Loucy (cell line): ENCODE data around the gene AWAT1.
"Not testable (repeated sequence)": the region's sequence is repeated elsewhere in the genome, so short reads cannot be mapped to it uniquely, and the experiment has no call there.

Source experiments
- H2AFZ ChIP-seq: fragments of 200-600 bp; sonication (generic); 2 replicates; pipeline ENCODE4 v1.6.0; 2016; ENCODE audit warnings: antibody characterized with exemption, mild to moderate bottlenecking, low read length, moderate library complexity
- H3F3A ChIP-seq: fragments of 200-600 bp; 2 replicates; pipeline ENCODE4 v1.6.0; 2016; ENCODE audit warnings: antibody characterized with exemption, low read depth, mild to moderate bottlenecking
- H3K27me3 ChIP-seq: fragments of 200-600 bp; sonication (generic); 2 replicates; pipeline ENCODE4 v1.6.1; 2014; ENCODE audit warnings: low read length, mild to moderate bottlenecking; ENCODE audit not compliant: insufficient read depth, poor library complexity, severe bottlenecking
- H3K36me3 ChIP-seq: fragments of 200-600 bp; sonication (generic); 2 replicates; pipeline ENCODE4 v1.6.1; 2016; ENCODE audit warnings: low read length; ENCODE audit not compliant: insufficient read depth
- H3K4me1 ChIP-seq: fragments of 200-600 bp; sonication (generic); 2 replicates; pipeline ENCODE4 v1.5.1; 2014; ENCODE audit warnings: low read length, mild to moderate bottlenecking; ENCODE audit not compliant: insufficient read depth, poor library complexity, severe bottlenecking
- H3K4me2 ChIP-seq: fragments of 200-600 bp; sonication (generic); 2 replicates; pipeline ENCODE4 v1.6.0; 2014; ENCODE audit warnings: antibody characterized with exemption, low read length, low read depth, mild to moderate bottlenecking; ENCODE audit not compliant: poor library complexity, severe bottlenecking
- H3K4me3 ChIP-seq: fragments of 200-600 bp; sonication (generic); 2 replicates; pipeline ENCODE4 v1.5.1; 2014; ENCODE audit warnings: low read length, mild to moderate bottlenecking, mixed read lengths; ENCODE audit not compliant: poor library complexity, severe bottlenecking
- H3K79me2 ChIP-seq: fragments of 200-600 bp; sonication (generic); 2 replicates; pipeline ENCODE4 v1.6.1; 2014; ENCODE audit warnings: low read length; ENCODE audit not compliant: insufficient read depth
- H3K9ac ChIP-seq: fragments of 200-600 bp; sonication (generic); 2 replicates; pipeline ENCODE4 v1.6.0; 2014; ENCODE audit warnings: mild to moderate bottlenecking, low read depth, low read length, moderate library complexity; ENCODE audit not compliant: poor library complexity, severe bottlenecking
- H3K9me2 ChIP-seq: fragments of 200-600 bp; sonication (generic); replicated peaks from 2 replicates; pipeline ENCODE4 v1.6.1; 2016; ENCODE audit warnings: low read depth, low read length, mixed read lengths
- H3K9me3 ChIP-seq: fragments of 200-600 bp; sonication (generic); 2 replicates; pipeline ENCODE4 v1.6.1; 2014; ENCODE audit warnings: mild to moderate bottlenecking, antibody characterized with exemption, low read length, low read depth; ENCODE audit not compliant: insufficient read depth
- H4K20me1 ChIP-seq: fragments of 200-600 bp; sonication (generic); 2 replicates; pipeline ENCODE4 v1.6.0; 2014; ENCODE audit warnings: antibody characterized with exemption, low read length, mild to moderate bottlenecking; ENCODE audit not compliant: insufficient read depth, poor library complexity, severe bottlenecking
- EZH2phosphoT487 ChIP-seq: fragments of 200-600 bp; IDR thresholded peaks from 2 replicates; pipeline ENCODE4 v1.6.1; 2018; ENCODE audit warnings: antibody characterized with exemption, mild to moderate bottlenecking, moderate library complexity, borderline replicate concordance
- TF ChIP-seq, protein P1 (sequence below): fragments of 200-600 bp; sonication (generic); conservative IDR thresholded peaks from 2 replicates; pipeline ENCODE4 v1.5.1; 2014; ENCODE audit warnings: mild to moderate bottlenecking, antibody characterized with exemption, low read length

AWAT1 gene

DNA sequence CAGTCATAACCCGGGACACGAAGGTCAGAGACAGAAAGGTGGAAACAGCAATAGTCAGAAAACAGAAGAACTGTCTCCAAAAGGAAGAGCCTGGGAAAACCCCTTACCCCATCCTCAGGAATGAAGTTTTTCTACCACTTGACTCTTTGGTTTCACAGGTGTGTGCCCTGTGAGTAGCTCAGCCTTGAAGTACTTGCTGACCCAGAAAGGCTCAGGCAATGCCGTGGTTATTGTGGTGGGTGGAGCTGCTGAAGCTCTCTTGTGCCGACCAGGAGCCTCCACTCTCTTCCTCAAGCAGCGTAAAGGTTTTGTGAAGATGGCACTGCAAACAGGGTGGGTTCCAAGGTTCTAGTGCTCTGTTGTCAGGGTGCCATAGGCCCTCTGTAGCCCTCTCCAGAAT is 32.7 kb upstream of the AWAT1 start:
- Histone ChIP-seq H2AFZ (no peak overlapping the region), H3K27me3 (no peaks in the 10 kb centered on the region), H3K79me2 (no peaks in the 10 kb centered on the region), H3K4me2 (no peak overlapping the region), H3F3A (no peaks in the 10 kb centered on the region), H3K9me3 (no peaks in the 10 kb centered on the region), H4K20me1 (no peaks in the 10 kb centered on the region), H3K9ac (no peak overlapping the region), H3K9me2 (no peaks in the 10 kb centered on the region), H3K4me3 (no peak overlapping the region), H3K36me3 (no peaks in the 10 kb centered on the region), H3K4me1 (no peaks in the 10 kb centered on the region)
- no peak for TF ChIP-seq EZH2phosphoT487
- TF ChIP-seq, protein P1, sequence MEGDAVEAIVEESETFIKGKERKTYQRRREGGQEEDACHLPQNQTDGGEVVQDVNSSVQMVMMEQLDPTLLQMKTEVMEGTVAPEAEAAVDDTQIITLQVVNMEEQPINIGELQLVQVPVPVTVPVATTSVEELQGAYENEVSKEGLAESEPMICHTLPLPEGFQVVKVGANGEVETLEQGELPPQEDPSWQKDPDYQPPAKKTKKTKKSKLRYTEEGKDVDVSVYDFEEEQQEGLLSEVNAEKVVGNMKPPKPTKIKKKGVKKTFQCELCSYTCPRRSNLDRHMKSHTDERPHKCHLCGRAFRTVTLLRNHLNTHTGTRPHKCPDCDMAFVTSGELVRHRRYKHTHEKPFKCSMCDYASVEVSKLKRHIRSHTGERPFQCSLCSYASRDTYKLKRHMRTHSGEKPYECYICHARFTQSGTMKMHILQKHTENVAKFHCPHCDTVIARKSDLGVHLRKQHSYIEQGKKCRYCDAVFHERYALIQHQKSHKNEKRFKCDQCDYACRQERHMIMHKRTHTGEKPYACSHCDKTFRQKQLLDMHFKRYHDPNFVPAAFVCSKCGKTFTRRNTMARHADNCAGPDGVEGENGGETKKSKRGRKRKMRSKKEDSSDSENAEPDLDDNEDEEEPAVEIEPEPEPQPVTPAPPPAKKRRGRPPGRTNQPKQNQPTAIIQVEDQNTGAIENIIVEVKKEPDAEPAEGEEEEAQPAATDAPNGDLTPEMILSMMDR, result no peak

GRCh38 chrX:70208479-70208878 is 26.0 kb upstream of the AWAT1 start:
- no peaks in the 10 kb centered on the region for H3K9me3 ChIP-seq
- H3K36me3 ChIP-seq, result no peaks in the 10 kb centered on the region
- H3K27me3 ChIP-seq, result no peaks in the 10 kb centered on the region
- no peaks in the 10 kb centered on the region for H3K4me1 ChIP-seq
- no peaks in the 10 kb centered on the region for H3K79me2 ChIP-seq
- H3K4me3 ChIP-seq, result no peak overlapping the region
- H3K4me2 ChIP-seq, result no peak overlapping the region
- TF ChIP-seq, protein P1, result no peak
- no peak for TF ChIP-seq EZH2phosphoT487
- H3K9me2 ChIP-seq, result no peaks in the 10 kb centered on the region
- H4K20me1 ChIP-seq, result no peaks in the 10 kb centered on the region
- H2AFZ ChIP-seq, result no peak overlapping the region
- H3F3A ChIP-seq, result no peaks in the 10 kb centered on the region
- no peak overlapping the region for H3K9ac ChIP-seq

DNA sequence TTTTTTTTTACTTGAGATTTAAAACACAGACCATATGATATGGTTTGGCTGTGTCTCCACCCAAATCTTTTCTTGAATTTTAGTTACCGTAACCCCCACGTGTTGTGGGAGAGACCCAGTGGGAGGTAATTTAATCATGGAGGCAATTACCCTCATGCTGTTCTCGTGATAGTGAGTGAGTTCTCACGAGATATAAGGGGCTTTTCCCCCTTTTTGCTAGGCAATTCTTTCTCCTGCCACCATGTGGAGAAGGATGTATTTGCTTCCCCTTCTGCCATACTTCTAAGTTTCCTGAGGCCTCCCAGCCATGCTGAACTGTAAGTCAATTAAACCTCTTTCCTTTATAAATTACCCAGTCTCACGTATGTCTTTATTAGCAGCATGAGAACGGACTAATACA is 24.9 kb upstream of the AWAT1 start:
- not testable (repeated sequence) for H3K4me3 ChIP-seq, H3K36me3 ChIP-seq, H3K9me3 ChIP-seq, H3K27me3 ChIP-seq, H4K20me1 ChIP-seq, H3K4me2 ChIP-seq, H3F3A ChIP-seq, H3K9me2 ChIP-seq, H3K9ac ChIP-seq, H3K4me1 ChIP-seq, H2AFZ ChIP-seq, H3K79me2 ChIP-seq

DNA sequence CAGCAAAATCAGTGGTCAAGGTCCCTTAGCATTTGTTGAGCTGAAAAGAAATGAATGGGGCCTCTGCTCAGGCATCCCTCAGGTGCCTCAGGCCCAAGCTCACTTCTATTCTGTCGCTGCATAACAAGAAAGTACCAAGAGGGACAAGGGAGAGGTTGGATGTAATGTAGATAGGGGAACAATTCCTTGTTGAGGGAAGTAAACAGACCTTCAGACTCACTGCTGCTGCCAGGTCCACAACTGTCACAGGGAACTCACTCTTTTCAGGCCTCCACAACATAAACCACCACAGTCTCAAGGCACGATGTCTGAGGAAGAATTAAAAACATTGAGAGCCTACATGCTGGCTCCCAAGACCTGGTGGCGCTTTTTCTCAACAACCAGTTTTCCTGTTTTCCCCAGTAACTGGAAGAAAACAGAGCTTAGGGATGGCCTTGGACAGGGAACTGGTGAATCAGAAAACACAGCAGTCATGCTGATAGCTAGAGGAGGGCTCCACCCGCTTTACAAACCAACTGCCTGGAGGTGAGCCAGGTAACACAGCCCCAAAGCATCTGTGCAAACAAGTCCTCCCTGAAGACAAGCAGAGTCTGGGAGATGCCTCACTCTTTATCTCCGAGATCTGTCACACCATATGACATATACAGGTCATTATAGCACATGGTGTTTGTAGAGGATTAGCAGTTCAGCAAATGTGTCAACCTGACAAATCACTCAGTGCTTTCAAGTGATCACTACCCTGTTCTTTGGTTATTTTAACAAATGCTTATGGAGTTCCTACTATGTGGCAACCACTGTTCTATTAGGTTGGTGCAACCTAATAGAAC is 14.3 kb upstream of the AWAT1 start:
- Histone ChIP-seq H3K4me3 (no peak overlapping the region), H3K4me2 (no peak overlapping the region), H3K27me3 (no peaks in the 10 kb centered on the region), H3K9me3 (no peaks in the 10 kb centered on the region), H4K20me1 (no peaks in the 10 kb centered on the region), H3K4me1 (no peaks in the 10 kb centered on the region), H3K79me2 (no peaks in the 10 kb centered on the region), H3K9ac (no peak overlapping the region), H2AFZ (no peak overlapping the region), H3F3A (no peaks in the 10 kb centered on the region), H3K36me3 (no peaks in the 10 kb centered on the region), H3K9me2 (no peaks in the 10 kb centered on the region)
- TF ChIP-seq, protein P1, result no peak
- no peak for TF ChIP-seq EZH2phosphoT487
